Transverse colon (tissue), 4 donors: ENCODE results near the gene RALGDS.

Experiments
- EP300 ChIP-seq: sonication (generic); formaldehyde crosslinking; IDR thresholded peaks from one replicate; pipeline ENCODE4 v1.6.1; 2017; ENCODE audit warnings: antibody characterized with exemption, low read depth
- POLR2A ChIP-seq: fragments of 450-650 bp; IDR thresholded peaks from one replicate; pipeline ENCODE4 v1.6.1; 2016; ENCODE audit warnings: antibody characterized with exemption, mild to moderate bottlenecking, moderate library complexity
- POLR2AphosphoS5 ChIP-seq, 3 donors: sonication (generic); formaldehyde crosslinking; IDR thresholded peaks; one replicate each; pipeline ENCODE4 v1.6.1; 2016; ENCODE audit warnings: antibody characterized with exemption in 3 of 3
- TF ChIP-seq, protein P1 (sequence below), 5 experiments: fragments of 200-600 bp in 3 of 5; fragments of 450-650 bp in 2 of 5; sonication (generic) in 3 of 5; IDR thresholded peaks; 1 replicate in 2 of 5; 2 replicates in 3 of 5; pipeline ENCODE4 v1.5.1; 2016 to 2017; ENCODE audit warnings: antibody characterized with exemption in 5 of 5, inconsistent platforms in 3 of 5, mild to moderate bottlenecking in 2 of 5, moderate library complexity in 1 of 5

DNA sequence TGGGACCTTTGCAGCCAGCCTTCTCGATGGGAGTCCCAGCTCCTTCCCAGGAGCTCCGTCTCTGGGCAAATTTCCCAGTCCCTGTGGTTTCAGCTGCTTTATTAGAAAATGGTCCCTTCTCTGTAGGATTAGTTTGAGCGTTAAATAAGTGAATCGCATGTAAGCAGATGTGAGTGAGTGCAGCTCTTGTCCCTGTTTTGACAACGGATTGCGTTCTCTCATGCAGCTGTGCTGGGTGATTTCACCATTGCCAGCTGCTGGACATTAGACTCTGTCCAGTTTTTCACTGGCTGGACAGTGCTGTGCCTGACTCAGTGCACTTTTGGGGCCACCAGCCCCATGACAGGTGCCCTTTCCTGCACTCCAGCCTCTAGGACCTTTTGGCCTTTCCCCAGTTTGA, 70.9 kb downstream of the RALGDS start:
- TF ChIP-seq, protein P1, sequence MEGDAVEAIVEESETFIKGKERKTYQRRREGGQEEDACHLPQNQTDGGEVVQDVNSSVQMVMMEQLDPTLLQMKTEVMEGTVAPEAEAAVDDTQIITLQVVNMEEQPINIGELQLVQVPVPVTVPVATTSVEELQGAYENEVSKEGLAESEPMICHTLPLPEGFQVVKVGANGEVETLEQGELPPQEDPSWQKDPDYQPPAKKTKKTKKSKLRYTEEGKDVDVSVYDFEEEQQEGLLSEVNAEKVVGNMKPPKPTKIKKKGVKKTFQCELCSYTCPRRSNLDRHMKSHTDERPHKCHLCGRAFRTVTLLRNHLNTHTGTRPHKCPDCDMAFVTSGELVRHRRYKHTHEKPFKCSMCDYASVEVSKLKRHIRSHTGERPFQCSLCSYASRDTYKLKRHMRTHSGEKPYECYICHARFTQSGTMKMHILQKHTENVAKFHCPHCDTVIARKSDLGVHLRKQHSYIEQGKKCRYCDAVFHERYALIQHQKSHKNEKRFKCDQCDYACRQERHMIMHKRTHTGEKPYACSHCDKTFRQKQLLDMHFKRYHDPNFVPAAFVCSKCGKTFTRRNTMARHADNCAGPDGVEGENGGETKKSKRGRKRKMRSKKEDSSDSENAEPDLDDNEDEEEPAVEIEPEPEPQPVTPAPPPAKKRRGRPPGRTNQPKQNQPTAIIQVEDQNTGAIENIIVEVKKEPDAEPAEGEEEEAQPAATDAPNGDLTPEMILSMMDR (IDR thresholded peaks at IDR 0.05) = no peak
- TF ChIP-seq POLR2A = no peak
- TF ChIP-seq POLR2AphosphoS5 (IDR thresholded peaks at IDR 0.05) = no peak
- no peak for TF ChIP-seq EP300
